Endothelial cell (in vitro differentiated cells): Measurements from ENCODE around the gene DDC. TPM values are rescaled to one million over a fixed set of nuclear protein-coding genes. Genes with fewer than 3 reads are reported as not detected.
"Not testable (repeated sequence)": the region's sequence is repeated elsewhere in the genome, so short reads cannot be mapped to it uniquely, and the experiment has no call there.

Source experiments
- DNase-seq: peaks from one replicate; pipeline ENCODE4 v3.0.0; 2021; ENCODE audit warnings: low spot score
- H3K27ac Mint-ChIP-seq: one replicate; pipeline ENCODE4 v1.8.0; 2021; ENCODE audit warnings: mixed read lengths, inconsistent platforms; ENCODE audit not compliant: unreplicated experiment
- H3K27me3 Mint-ChIP-seq: one replicate; pipeline ENCODE4 v1.8.0; 2021; ENCODE audit warnings: mild to moderate bottlenecking, moderate library complexity, mixed read lengths, inconsistent platforms; ENCODE audit not compliant: unreplicated experiment
- H3K36me3 Mint-ChIP-seq: one replicate; pipeline ENCODE4 v1.8.0; 2021; ENCODE audit warnings: mild to moderate bottlenecking, low read depth, mixed read lengths, inconsistent platforms; ENCODE audit not compliant: unreplicated experiment
- H3K4me1 Mint-ChIP-seq: one replicate; pipeline ENCODE4 v1.8.0; 2021; ENCODE audit warnings: mild to moderate bottlenecking, mixed read lengths, inconsistent platforms; ENCODE audit not compliant: unreplicated experiment
- H3K4me3 Mint-ChIP-seq: one replicate; pipeline ENCODE4 v1.8.0; 2021; ENCODE audit warnings: mild to moderate bottlenecking, mixed read lengths, inconsistent platforms; ENCODE audit not compliant: unreplicated experiment
- H3K9me3 Mint-ChIP-seq: one replicate; pipeline ENCODE4 v1.8.0; 2021; ENCODE audit warnings: mixed read lengths, inconsistent platforms; ENCODE audit not compliant: unreplicated experiment
- CTCF ChIP-seq: fragments of 200-600 bp; sonication (generic); IDR thresholded peaks from one replicate; pipeline ENCODE4 v1.5.0; 2021; ENCODE audit warnings: antibody characterized with exemption; ENCODE audit not compliant: unreplicated experiment
- total RNA-seq: library from RNA; stranded (reverse); fragmentation: NEBNext Ultra II Directional; extraction: Animal tissue kit (Norgen Biotek cat#: 25700); gene quantifications from one replicate; pipeline ENCODE4 v1.2.1, GENCODE V29; 2021; ENCODE audit not compliant: unreplicated experiment

The DDC gene
- total RNA-seq, 1 donor from 2014 or later: not detected

GRCh38 chr7:50528266-50529092 lies 36.7 kb downstream of the DDC start:
- H3K4me1 Mint-ChIP-seq: no peaks in the 10 kb centered on the region
- H3K36me3 Mint-ChIP-seq: no peaks in the 10 kb centered on the region
- peaks cover 3% of the 10 kb centered on the region for H3K27me3 Mint-ChIP-seq
- H3K9me3 Mint-ChIP-seq: no peaks in the 10 kb centered on the region
- DNase-seq: no peak
- H3K4me3 Mint-ChIP-seq: no peak overlapping the region
- TF ChIP-seq CTCF: no peak
- no peak overlapping the region for H3K27ac Mint-ChIP-seq

GRCh38 chr7:50519350-50519749 lies 45.9 kb downstream of the DDC start:
- not testable (repeated sequence) for H3K4me3 Mint-ChIP-seq, H3K27me3 Mint-ChIP-seq, H3K27ac Mint-ChIP-seq, H3K36me3 Mint-ChIP-seq, H3K4me1 Mint-ChIP-seq, DNase-seq
- peaks cover 11% of the 10 kb centered on the region for H3K9me3 Mint-ChIP-seq

GRCh38 chr7:50513166-50513871 lies 51.9 kb downstream of the DDC start:
- H3K27ac Mint-ChIP-seq: no peak overlapping the region
- no peak for TF ChIP-seq CTCF
- no peak for DNase-seq
- H3K4me3 Mint-ChIP-seq: no peak overlapping the region
- H3K36me3 Mint-ChIP-seq: peaks cover 6% of the 10 kb centered on the region
- H3K9me3 Mint-ChIP-seq: peaks cover 8% of the 10 kb centered on the region
- no peaks in the 10 kb centered on the region for H3K27me3 Mint-ChIP-seq
- no peaks in the 10 kb centered on the region for H3K4me1 Mint-ChIP-seq

- Mint-ChIP-seq H3K4me1 (no peaks in the 10 kb centered on the region), H3K36me3 (peaks cover 6% of the 10 kb centered on the region), H3K27ac (no peak overlapping the region), H3K4me3 (no peak overlapping the region), H3K9me3 (peaks cover 8% of the 10 kb centered on the region), H3K27me3 (no peaks in the 10 kb centered on the region)
- no peak for TF ChIP-seq CTCF
- DNase-seq: no peak
Observed at GRCh38 chr7:50512384-50512783, 52.8 kb downstream of the DDC start.

- H3K27me3 Mint-ChIP-seq: no peaks in the 10 kb centered on the region
- H3K4me1 Mint-ChIP-seq: peaks cover 4% of the 10 kb centered on the region
- TF ChIP-seq CTCF: no peak
- peaks cover 3% of the 10 kb centered on the region for H3K36me3 Mint-ChIP-seq
- DNase-seq: no peak
- no peaks in the 10 kb centered on the region for H3K9me3 Mint-ChIP-seq
- no peak overlapping the region for H3K4me3 Mint-ChIP-seq
- H3K27ac Mint-ChIP-seq: no peak overlapping the region
Observed at GRCh38 chr7:50509459-50509858, 55.7 kb downstream of the DDC start.
